ENCODE results near the gene PEX3.

The PEX3 gene

GRCh38 chr6:143539734-143540133 is 89.1 kb downstream of the PEX3 start:
- no peak for DNase-seq

DNA sequence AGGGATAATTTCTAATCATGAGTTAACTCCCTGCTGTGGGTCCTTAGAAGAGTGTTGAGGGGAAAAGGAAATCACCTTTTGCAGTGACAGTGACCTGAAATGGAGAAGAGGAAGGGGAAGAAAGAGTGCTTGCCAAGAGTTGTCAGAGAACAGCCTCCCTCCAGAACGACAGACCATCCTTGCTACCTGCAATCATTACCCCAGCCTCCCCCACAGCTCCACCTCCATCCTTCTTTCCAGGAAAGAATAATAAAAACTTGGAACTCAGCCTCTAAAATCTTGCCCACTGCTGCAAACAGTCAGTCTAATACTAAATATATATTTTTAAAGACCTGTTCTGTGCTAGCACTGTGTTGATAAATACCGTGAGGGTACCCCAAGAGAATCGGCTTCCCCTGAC is 89.6 kb downstream of the PEX3 start:
- no peak for DNase-seq
